Ectodermal cell (in vitro differentiated cells): ENCODE measurements around the gene IGF1R.

Experiments used
- H3K27ac ChIP-seq: 2 replicates; pipeline ENCODE4 v1.7.0; 2013; ENCODE audit warnings: mild to moderate bottlenecking, low read depth, low read length; ENCODE audit not compliant: insufficient read depth, poor library complexity, severe bottlenecking
- H3K27me3 ChIP-seq: 2 replicates; pipeline ENCODE4 v1.7.0; 2013; ENCODE audit warnings: mild to moderate bottlenecking, low read length; ENCODE audit not compliant: insufficient read depth, control insufficient read depth, poor library complexity, severe bottlenecking
- H3K36me3 ChIP-seq: one replicate; pipeline ENCODE4 v1.7.0; 2013; ENCODE audit warnings: low read length; ENCODE audit not compliant: control insufficient read depth, insufficient read depth
- H3K4me1 ChIP-seq: one replicate; pipeline ENCODE4 v1.7.0; 2013; ENCODE audit warnings: low read length; ENCODE audit not compliant: control insufficient read depth, insufficient read depth
- H3K4me3 ChIP-seq: 2 replicates; pipeline ENCODE4 v1.7.0; 2013; ENCODE audit warnings: low read depth, low read length, control low read depth; ENCODE audit not compliant: insufficient read depth
- H3K9me3 ChIP-seq: 2 replicates; pipeline ENCODE4 v1.7.0; 2013; ENCODE audit warnings: mild to moderate bottlenecking, low read length, moderate library complexity; ENCODE audit not compliant: control insufficient read depth
- WGBS, 2 experiments: methylation state at CpG; one replicate each; pipeline ENCODE4 v1.1.7; 2013; ENCODE audit warnings: missing lambda C conversion rate in 2 of 2; 5-methylcytosine and 5-hydroxymethylcytosine counted together

IGF1R gene

DNA sequence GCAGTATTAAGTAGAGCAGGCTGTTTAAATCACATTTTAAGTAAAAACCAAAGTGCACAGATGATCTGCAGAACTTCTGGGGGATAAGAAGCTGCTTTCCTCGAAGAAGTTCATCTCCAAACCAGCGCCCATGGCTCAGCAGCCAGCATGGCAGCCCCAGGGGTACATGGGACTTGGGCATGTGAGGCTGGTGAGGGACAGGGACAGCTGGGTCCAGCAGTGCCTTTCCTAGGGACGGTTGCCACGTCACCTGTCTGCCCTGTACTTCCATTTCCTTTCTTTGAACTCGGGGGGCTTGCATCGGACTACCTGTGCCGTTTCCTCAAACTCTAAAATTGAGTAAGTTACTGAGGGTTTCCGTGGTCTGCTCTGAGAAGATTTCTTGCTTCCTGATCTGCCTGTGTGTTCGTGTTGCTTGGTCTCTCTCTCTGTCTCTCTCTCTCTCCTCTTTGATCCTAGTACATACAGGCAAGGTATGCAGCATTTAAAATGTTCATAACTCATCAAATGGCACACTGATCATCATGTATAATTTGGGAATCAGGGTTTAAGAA is 67.6 kb downstream of the IGF1R start:
- Histone ChIP-seq H3K36me3 (no peaks in the 10 kb centered on the region), H3K9me3 (no peaks in the 10 kb centered on the region), H3K27ac (no peak overlapping the region), H3K4me3 (no peak overlapping the region), H3K4me1 (peaks cover 30% of the 10 kb centered on the region), H3K27me3 (no peaks in the 10 kb centered on the region)
- 91 to 92% methylated on average over 9 of the region's 9 CpGs for WGBS, 2 experiments

DNA sequence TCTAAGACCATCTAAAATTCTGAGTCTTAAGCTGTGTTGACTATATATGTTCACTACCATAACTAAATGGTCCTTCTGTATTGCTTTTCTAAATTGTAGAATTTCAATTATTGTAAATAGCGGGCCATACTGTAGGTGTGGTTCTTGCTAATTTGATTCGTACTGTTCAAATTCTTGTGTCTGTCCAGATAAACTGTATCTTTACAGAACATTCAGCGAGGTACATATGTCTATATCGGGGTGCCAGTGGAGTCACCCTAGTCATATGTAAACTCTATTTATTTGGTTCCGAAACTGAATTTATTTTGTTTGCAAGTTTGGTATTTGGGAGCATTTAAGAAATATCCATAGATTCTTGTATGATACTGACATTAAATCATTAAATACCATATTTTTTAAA is 69.0 kb downstream of the IGF1R start:
- no peaks in the 10 kb centered on the region for H3K27me3 ChIP-seq
- H3K27ac ChIP-seq: no peak overlapping the region
- H3K4me1 ChIP-seq: peaks cover 30% of the 10 kb centered on the region
- no peak overlapping the region for H3K4me3 ChIP-seq
- H3K36me3 ChIP-seq: no peaks in the 10 kb centered on the region
- no peaks in the 10 kb centered on the region for H3K9me3 ChIP-seq
- 95 to 98% methylated on average over 5 of the region's 5 CpGs for WGBS, 2 experiments

DNA sequence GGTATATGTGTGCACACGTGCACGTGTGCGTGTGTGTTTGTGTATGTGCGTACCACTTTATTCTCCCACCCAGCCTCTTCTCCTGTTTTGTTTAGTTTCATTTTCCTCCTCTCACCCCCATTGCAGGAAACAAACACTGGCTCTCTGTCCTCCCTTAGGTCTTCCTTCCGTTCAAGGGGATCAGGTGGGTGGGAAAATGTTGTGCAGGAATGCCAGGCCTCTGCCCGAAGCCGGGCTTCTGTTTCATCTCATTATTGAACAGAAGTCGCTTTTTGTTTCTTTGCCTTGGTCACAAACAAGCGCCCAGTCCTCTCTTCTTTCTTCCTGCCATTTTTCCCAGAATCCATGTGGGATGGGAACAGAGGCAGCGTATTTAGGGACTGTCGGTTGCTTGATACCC is 69.6 kb downstream of the IGF1R start:
- Histone ChIP-seq H3K27ac (no peak overlapping the region), H3K4me1 (peaks cover 30% of the 10 kb centered on the region), H3K27me3 (no peaks in the 10 kb centered on the region), H3K36me3 (no peaks in the 10 kb centered on the region), H3K4me3 (no peak overlapping the region), H3K9me3 (no peaks in the 10 kb centered on the region)
- 90 to 95% methylated on average over 11 of the region's 11 CpGs for WGBS, 2 experiments

DNA sequence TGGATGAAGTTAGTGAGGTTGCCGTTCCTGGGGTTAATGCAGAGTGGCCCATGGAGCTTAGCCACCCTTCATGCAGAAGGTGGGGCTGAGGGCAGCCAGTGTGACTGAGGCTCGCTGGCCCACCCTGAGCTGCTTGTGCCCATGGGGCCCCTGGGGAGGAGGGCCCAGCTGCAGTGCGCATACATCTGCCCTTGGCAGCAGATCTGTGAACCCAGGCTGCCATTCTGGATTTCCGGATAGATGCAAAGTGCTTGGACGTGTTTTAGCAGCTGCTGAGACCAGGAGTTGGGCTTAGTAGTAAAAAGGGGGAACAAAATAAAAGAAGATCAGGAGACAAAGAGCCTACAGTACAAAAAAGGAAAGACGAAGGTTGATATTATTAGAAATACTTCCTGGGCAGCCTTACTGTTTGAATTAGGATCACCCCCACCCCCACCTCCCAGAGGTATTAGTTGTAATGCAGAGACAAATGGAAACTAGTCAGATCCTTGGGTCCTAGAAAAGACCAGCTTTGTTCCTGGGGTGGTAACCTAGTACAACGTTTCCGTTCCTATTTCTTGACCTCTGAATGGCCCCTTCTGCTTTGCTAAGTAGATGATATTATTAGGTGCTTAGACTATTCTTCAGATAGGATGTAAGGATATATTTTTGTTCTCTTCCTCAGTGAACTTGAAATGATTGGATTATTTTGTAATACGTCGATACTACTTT is 70.2 kb downstream of the IGF1R start:
- no peaks in the 10 kb centered on the region for H3K27me3 ChIP-seq
- H3K4me3 ChIP-seq: no peak overlapping the region
- H3K9me3 ChIP-seq: no peaks in the 10 kb centered on the region
- no peak overlapping the region for H3K27ac ChIP-seq
- 82 to 87% methylated on average over 10 of the region's 10 CpGs for WGBS, 2 experiments
- H3K36me3 ChIP-seq: no peaks in the 10 kb centered on the region
- peaks cover 30% of the 10 kb centered on the region for H3K4me1 ChIP-seq

DNA sequence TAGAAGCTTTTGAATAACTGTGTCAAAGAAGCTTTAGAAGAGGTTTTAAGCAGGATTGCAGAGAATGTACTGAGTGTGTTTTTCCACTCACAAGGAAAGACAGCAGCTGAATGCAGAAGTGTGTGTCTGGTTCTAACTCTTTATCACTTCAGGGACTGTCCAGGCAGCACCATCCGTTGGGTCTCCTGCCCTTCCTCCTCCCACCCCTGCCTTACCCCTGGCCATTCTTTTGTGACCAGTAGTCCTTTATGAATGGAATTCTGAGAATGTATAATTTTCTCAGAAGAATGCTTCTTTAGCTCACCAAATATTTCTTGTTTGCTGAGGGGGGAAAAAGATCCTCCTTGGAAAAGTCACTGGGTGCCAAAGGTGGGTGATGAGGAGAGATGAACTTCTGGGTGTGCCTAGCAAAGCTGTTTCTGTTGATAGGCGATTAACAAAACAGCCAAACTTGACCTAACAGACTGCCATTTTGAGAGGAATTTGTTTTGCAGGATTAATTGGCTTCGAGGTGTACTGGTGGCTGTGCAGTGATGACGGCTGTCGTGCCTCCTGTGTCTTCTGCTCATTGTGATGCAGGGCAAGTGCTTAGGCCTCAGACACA is 70.9 kb downstream of the IGF1R start:
- H3K36me3 ChIP-seq: no peaks in the 10 kb centered on the region
- H3K9me3 ChIP-seq: no peaks in the 10 kb centered on the region
- no peak overlapping the region for H3K27ac ChIP-seq
- H3K27me3 ChIP-seq: no peaks in the 10 kb centered on the region
- H3K4me1 ChIP-seq: peaks cover 30% of the 10 kb centered on the region
- 80 to 81% methylated on average over 4 to 5 of the region's 5 CpGs for WGBS, 2 experiments
- H3K4me3 ChIP-seq: no peak overlapping the region

DNA sequence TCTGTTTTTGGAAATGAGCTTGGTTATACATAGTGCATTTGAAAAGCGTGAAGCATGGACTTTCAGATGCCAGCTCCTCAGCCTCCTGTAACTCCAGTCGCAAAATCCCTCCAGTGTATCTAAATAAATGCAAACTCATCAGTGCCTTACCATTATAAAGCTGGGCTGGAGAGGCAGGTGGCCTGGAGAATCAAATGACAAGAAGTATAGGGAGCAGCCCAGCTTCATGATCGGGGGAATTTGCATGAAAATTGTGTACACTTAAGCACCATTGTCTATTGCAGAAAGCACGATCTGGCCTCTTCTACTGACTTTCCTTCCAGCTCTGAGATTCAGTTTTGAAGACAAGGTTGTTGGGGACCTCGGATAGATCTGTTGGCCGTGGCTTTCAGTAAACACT is 71.7 kb downstream of the IGF1R start:
- no peak overlapping the region for H3K27ac ChIP-seq
- no peak overlapping the region for H3K4me3 ChIP-seq
- no peaks in the 10 kb centered on the region for H3K36me3 ChIP-seq
- WGBS, 2 experiments: 84 to 88% methylated on average over 6 of the region's 6 CpGs
- no peaks in the 10 kb centered on the region for H3K9me3 ChIP-seq
- H3K27me3 ChIP-seq: no peaks in the 10 kb centered on the region
- peaks cover 24% of the 10 kb centered on the region for H3K4me1 ChIP-seq

DNA sequence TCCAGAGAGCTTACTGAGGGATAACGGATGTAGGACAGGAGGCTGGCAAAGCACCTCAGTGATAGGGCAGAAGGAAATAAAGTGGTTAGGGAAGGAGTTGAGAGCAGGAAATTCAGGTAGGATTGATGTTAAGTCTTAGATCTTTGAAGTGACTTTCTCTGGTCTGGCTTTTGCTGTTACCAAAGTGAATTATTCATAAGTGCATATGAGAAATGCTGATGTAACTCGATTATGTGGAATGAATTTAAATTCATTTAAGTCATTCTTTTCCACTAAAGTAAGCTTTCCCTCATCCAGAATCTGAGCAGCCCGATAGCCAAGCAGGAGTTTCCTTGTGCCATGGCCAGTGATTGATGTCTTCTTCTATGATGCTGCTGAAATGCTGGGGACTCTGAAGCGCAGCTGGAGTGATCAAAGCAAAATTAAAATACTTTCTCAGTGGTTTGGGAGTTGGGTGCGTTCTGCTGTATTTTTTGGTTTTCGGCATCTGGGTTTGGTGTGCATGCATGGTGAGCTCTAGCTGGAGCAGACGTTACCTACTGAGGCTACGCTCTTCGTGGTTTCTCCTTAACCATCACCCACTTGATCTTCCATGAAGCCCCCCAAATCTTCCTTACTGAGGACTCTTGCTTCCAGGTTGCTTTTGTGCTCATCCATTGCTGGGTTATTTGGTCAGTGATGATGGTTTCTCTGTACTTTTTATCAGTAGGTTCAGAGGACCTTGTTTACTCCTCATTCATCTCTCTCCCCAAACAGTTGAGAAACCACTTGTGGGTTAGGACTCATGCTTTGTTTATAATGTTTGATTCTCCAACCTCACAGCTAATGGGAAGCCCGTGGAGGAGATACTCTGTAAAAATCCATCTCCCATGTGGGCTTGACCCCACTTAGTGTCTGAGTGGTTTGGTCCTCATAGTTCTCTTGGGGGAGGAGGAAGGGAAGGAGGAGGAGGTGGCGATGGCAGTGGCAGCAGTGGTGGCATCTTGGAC is 72.5 kb downstream of the IGF1R start:
- 95 to 96% methylated on average over 9 to 11 of the region's 11 CpGs for WGBS, 2 experiments
- Histone ChIP-seq H3K9me3 (no peaks in the 10 kb centered on the region), H3K4me1 (peaks cover 20% of the 10 kb centered on the region), H3K36me3 (no peaks in the 10 kb centered on the region), H3K27ac (no peak overlapping the region), H3K4me3 (no peak overlapping the region), H3K27me3 (no peaks in the 10 kb centered on the region)

DNA sequence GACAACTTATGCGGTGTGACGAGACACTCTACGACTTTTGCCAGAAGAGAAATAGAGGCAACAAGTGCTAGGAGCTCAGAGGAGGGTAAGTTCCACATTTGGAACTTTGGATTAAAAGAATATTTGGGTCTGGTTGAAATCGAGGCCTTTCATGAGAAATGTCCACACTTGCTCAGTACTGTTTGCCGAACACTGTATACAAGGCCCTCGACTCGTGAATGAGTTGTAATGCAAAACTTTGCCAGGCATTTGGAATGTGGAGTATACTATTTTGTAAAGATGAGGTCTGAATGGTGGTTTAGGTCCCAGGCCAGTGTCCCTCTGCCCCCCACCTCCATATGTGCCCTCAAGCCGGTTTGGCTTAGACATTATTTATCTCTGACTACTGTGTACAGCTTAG is 73.9 kb downstream of the IGF1R start:
- no peak overlapping the region for H3K4me3 ChIP-seq
- H3K27ac ChIP-seq: no peak overlapping the region
- peaks cover 21% of the 10 kb centered on the region for H3K4me1 ChIP-seq
- 94 to 95% methylated on average over 8 of the region's 8 CpGs for WGBS, 2 experiments
- no peaks in the 10 kb centered on the region for H3K36me3 ChIP-seq
- H3K27me3 ChIP-seq: no peaks in the 10 kb centered on the region
- H3K9me3 ChIP-seq: no peaks in the 10 kb centered on the region

DNA sequence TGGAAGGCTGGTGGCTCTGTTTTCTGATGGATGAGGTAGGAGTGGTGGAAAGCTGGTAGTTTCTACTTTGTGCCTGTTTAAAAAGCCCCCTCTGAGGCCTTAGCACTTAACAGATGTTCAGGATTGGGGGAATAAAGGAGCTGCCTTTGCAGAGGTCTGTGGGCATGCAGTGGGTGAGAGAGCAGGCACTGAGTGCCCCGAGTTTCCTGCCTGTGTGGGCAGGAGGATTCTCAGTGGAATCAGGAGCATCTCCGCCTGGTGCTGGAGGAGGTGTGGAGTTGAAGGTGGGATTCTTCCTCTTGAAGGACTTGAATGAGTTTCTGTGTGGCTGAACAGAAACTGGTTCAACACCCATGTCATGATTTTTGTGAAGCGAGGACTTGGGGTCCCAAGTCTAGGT is 74.3 kb downstream of the IGF1R start:
- Histone ChIP-seq H3K27ac (no peak overlapping the region), H3K36me3 (no peaks in the 10 kb centered on the region), H3K4me3 (no peak overlapping the region), H3K27me3 (no peaks in the 10 kb centered on the region), H3K4me1 (peaks cover 25% of the 10 kb centered on the region), H3K9me3 (no peaks in the 10 kb centered on the region)
- 89 to 92% methylated on average over 3 of the region's 3 CpGs for WGBS, 2 experiments

DNA sequence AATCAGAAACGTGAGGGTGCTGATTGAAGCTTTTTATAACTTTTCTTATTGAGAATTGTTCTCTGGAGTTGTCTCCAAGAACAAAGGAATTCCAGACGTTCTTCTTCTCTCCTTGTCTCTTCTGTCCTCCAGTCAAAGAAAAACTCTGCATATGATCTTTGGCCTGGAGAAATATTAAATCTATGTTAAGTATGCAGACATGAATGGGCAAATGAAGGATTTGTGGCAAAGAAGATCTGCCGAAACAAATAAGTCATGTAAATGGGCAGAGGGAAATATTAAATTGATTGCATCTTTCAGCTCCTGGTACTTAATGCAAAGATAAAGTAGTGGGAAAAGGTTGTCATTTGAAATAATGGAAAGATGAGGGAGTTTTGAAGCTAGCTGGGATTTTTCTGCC is 74.9 kb downstream of the IGF1R start:
- no peaks in the 10 kb centered on the region for H3K9me3 ChIP-seq
- WGBS, 2 experiments: 57 to 92% methylated on average over 2 to 3 of the region's 3 CpGs

More for the DNA sequence above, 74.9 kb downstream of the IGF1R start:
- Histone ChIP-seq H3K27me3 (no peaks in the 10 kb centered on the region), H3K36me3 (no peaks in the 10 kb centered on the region), H3K4me3 (no peak overlapping the region), H3K4me1 (peaks cover 25% of the 10 kb centered on the region), H3K27ac (no peak overlapping the region)
